ENCODE measurements around the gene ICE2.

ICE2 gene

GRCh38 chr15:60496853-60497252 is 17.9 kb upstream of the ICE2 start:
- H3K4me3 ChIP-seq (replicated peaks; ENCODE audit: low read depth, low read length): no peak overlapping the region
- TF ChIP-seq CTCF (IDR thresholded peaks at IDR 0.05; ENCODE audit: low read length, missing control alignments): no peak
- DNase-seq (ENCODE audit: low read depth): no peak

GRCh38 chr15:60494108-60494507 is 15.2 kb upstream of the ICE2 start:
- H3K4me3 ChIP-seq (replicated peaks; ENCODE audit: low read depth, low read length): no peak overlapping the region
- TF ChIP-seq CTCF (IDR thresholded peaks at IDR 0.05; ENCODE audit: low read length, missing control alignments): no peak
- no peak for DNase-seq (ENCODE audit: low read depth)

DNA sequence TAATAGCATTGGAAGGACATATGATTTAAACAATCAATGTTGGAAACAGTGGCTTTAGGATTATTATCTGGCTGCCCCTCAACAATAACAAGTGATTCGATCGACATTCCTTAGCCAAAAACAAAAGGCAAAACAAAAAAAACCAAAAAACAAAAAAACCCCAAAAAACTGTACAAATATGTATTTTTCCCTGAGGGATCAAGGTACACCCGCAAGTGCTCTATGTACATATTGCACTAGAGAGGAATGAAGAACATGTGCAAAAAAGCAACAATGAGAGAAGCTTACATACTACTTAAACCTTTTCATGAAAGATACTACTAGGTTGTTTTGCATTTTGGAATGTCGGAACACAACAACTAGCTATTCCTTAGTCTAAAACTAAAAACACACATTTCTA is 14.2 kb upstream of the ICE2 start:
- H3K4me3 ChIP-seq (replicated peaks; ENCODE audit: low read depth, low read length): no peak overlapping the region
- no peak for TF ChIP-seq CTCF (IDR thresholded peaks at IDR 0.05; ENCODE audit: low read length, missing control alignments)
- no peak for DNase-seq (ENCODE audit: low read depth)

- no peak for DNase-seq (ENCODE audit: low read depth)
- no peak for TF ChIP-seq CTCF (IDR thresholded peaks at IDR 0.05; ENCODE audit: low read length, missing control alignments)
- H3K4me3 ChIP-seq (replicated peaks; ENCODE audit: low read depth, low read length): no peak overlapping the region
Observed at GRCh38 chr15:60486742-60487141, 7.8 kb upstream of the ICE2 start.

DNA sequence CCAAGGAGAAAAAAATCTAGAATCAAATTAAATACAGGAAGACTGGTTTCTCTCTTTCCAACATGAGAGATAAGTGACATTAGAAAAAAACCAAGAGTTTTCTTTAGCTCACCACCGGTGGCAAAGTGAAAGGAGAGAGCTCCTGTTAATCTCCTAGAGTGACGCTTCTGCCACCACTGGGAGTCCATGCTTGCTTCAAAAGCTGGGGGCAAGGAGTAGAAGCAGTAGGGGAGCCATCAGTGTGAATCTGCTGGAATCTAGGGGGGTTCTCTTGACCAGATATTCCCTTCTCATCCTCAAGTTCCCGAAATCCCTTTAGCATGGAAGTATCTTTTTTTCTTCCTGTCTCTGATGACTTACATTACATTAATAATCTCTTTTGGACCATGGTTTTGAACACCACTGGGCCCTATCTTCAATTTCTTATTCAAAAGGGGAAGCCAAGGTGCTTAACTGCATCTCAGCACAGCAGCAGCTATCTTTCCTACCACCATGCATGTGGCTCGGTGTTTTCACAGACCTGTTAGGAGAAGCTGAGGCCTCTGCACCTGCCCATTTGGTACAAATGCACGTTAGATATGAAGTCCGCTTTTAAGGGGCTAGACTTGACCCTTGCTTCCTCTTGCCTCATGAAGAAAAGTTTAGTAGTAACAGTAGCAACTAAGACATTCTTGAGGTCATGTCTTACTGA is 6.6 kb upstream of the ICE2 start:
- DNase-seq (ENCODE audit: low read depth): no peak
- no peak for TF ChIP-seq CTCF (IDR thresholded peaks at IDR 0.05; ENCODE audit: low read length, missing control alignments)
- no peak overlapping the region for H3K4me3 ChIP-seq (replicated peaks; ENCODE audit: low read depth, low read length)

GRCh38 chr15:60483042-60483441 is 4.1 kb upstream of the ICE2 start:
- no peak for TF ChIP-seq CTCF (IDR thresholded peaks at IDR 0.05; ENCODE audit: low read length, missing control alignments)
- DNase-seq (ENCODE audit: low read depth): no peak
- H3K4me3 ChIP-seq (replicated peaks; ENCODE audit: low read depth, low read length): no peak overlapping the region

- TF ChIP-seq CTCF (IDR thresholded peaks at IDR 0.05; ENCODE audit: low read length, missing control alignments): no peak
- no peak overlapping the region for H3K4me3 ChIP-seq (replicated peaks; ENCODE audit: low read depth, low read length)
Observed at GRCh38 chr15:60480888-60481287, 1.9 kb upstream of the ICE2 start.

More at GRCh38 chr15:60480888-60481287, 1.9 kb upstream of the ICE2 start:
- no peak for DNase-seq (ENCODE audit: low read depth)

All from fibroblast of pulmonary artery (primary cell).